Adrenal gland (tissue), 5 donors: Measurements from ENCODE around the gene MUC12.

Experiments
- CTCF ChIP-seq, 6 experiments: fragments of 450-650 bp in 4 of 6; fragments of 200-600 bp in 2 of 6; sonication (generic) in 1 of 6; IDR thresholded peaks; 1 replicate in 5 of 6; 2 replicates in 1 of 6; pipeline versions ENCODE4 v1.5.1 to v1.8.0; 2016 to 2021; ENCODE audit warnings: antibody characterized with exemption in 6 of 6, mild to moderate bottlenecking in 2 of 6, moderate library complexity in 1 of 6
- POLR2A ChIP-seq, 2 donors: fragments of 450-650 bp; IDR thresholded peaks; one replicate each; pipeline ENCODE4 v1.6.1; 2017; ENCODE audit warnings: antibody characterized with exemption in 2 of 2, mild to moderate bottlenecking in 2 of 2, moderate library complexity in 1 of 2
- donor health status: DM: no; HTN: no; CAD: no.

GRCh38 chr7:101035941-101036340 lies 66.6 kb downstream of the MUC12 start:
- TF ChIP-seq CTCF (IDR thresholded peaks at IDR 0.05): no peak
- no peak for TF ChIP-seq POLR2A (IDR thresholded peaks at IDR 0.05)
